Measurements from ENCODE around the gene PAH. TPM values are rescaled to one million over a fixed set of nuclear protein-coding genes. Genes with fewer than 3 reads are reported as not detected.

PAH gene
- total RNA-seq = not detected
- long read RNA-seq = 0 reads

- ATAC-seq = no peak
- intact Hi-C loops (cut with micrococcal nuclease) = no loop called here
- no peak for DNase-seq
Observed at GRCh38 chr12:102917026-102917787, at the start of gene PAH. PAH (minus strand) TSS chr12:102917244; CDS start chr12:102917130, 114 bp downstream.

- no peak for ATAC-seq
- intact Hi-C loops (cut with micrococcal nuclease) = no loop called here
- DNase-seq = no peak
Observed at GRCh38 chr12:102966200-102966863, 49.3 kb upstream of the PAH start.

- intact Hi-C loops (cut with micrococcal nuclease) = no loop called here
- DNase-seq (peak; percentile 23), ATAC-seq (no peak)
Observed at GRCh38 chr12:102965281-102966155, 48.5 kb upstream of the PAH start.

- intact Hi-C loops (cut with micrococcal nuclease) = no loop called here
- no peak for ATAC-seq
Observed at GRCh38 chr12:102964872-102965271, 47.8 kb upstream of the PAH start.

GRCh38 chr12:102963796-102964195 is 46.8 kb upstream of the PAH start:
- intact Hi-C loops (cut with micrococcal nuclease) = no loop called here
- DNase-seq (no peak), ATAC-seq (no peak)

More at GRCh38 chr12:102964872-102965271, 47.8 kb upstream of the PAH start:
- DNase-seq = no peak

GRCh38 chr12:102962986-102963385 is 45.9 kb upstream of the PAH start:
- no peak for DNase-seq
- no peak for ATAC-seq
- intact Hi-C loops (cut with micrococcal nuclease) = no loop called here

- intact Hi-C loops (cut with micrococcal nuclease) = no loop called here
- no peak for ATAC-seq
- no peak for DNase-seq
Observed at GRCh38 chr12:102962532-102962931, 45.5 kb upstream of the PAH start.

- intact Hi-C loops (cut with micrococcal nuclease) = no loop called here
- ATAC-seq (no peak), DNase-seq (no peak)
Observed at GRCh38 chr12:102961466-102961855, 44.4 kb upstream of the PAH start.

GRCh38 chr12:102960766-102961465 is 43.9 kb upstream of the PAH start:
- ATAC-seq (no peak), DNase-seq (no peak)
- intact Hi-C loops (cut with micrococcal nuclease) = no loop called here

- ATAC-seq = no peak
- intact Hi-C loops (cut with micrococcal nuclease) = no loop called here
- no peak for DNase-seq
Observed at GRCh38 chr12:102959391-102959790, 42.3 kb upstream of the PAH start.

- intact Hi-C loops (cut with micrococcal nuclease) = no loop called here
- ATAC-seq = no peak
- no peak for DNase-seq
Observed at GRCh38 chr12:102958830-102959176, 41.8 kb upstream of the PAH start.

GRCh38 chr12:102958073-102958829 is 41.2 kb upstream of the PAH start:
- DNase-seq (peak; percentile 30), ATAC-seq (no peak)
- intact Hi-C loops (cut with micrococcal nuclease) = no loop called here

- DNase-seq (peak; percentile 29), ATAC-seq (no peak)
- intact Hi-C loops (cut with micrococcal nuclease) = no loop called here
Observed at GRCh38 chr12:102957339-102958050, 40.5 kb upstream of the PAH start, which contains the start of gene ASCL1. ASCL1 (plus strand) TSS chr12:102957674; CDS start chr12:102958245, 571 bp downstream.

GRCh38 chr12:102956738-102957327 is 39.8 kb upstream of the PAH start:
- no peak for ATAC-seq
- intact Hi-C loops (cut with micrococcal nuclease) = no loop called here
- no peak for DNase-seq

GRCh38 chr12:102955926-102956737 is 39.1 kb upstream of the PAH start:
- intact Hi-C loops (cut with micrococcal nuclease) = no loop called here
- ATAC-seq (no peak), DNase-seq (no peak)

- intact Hi-C loops (cut with micrococcal nuclease) = no loop called here
- ATAC-seq (no peak), DNase-seq (no peak)
Observed at GRCh38 chr12:102954134-102954533, 37.1 kb upstream of the PAH start.

GRCh38 chr12:102953221-102953620 is 36.2 kb upstream of the PAH start:
- no peak for ATAC-seq
- intact Hi-C loops (cut with micrococcal nuclease) = no loop called here
- DNase-seq = no peak
